Muscle of arm (tissue), 12 donors: Measurements from ENCODE around the gene MOB3B. TPM values are rescaled to one million over a fixed set of nuclear protein-coding genes. Genes with fewer than 3 reads are reported as not detected.
"Not testable (repeated sequence)": the region's sequence is repeated elsewhere in the genome, so short reads cannot be mapped to it uniquely, and the experiment has no call there.

Source experiments
- DNase-seq: peaks from one replicate; pipeline ENCODE4 v3.0.0-alpha.2; 2013
- polyA plus RNA-seq, 12 donors: library from polyadenylated mRNA; unstranded; fragments of 120-200 nt; gene quantifications; one replicate each; pipeline ENCODE4 v1.2.1, GENCODE V29; 2013; ENCODE audit not compliant: insufficient read length in 12 of 12

The MOB3B gene
- polyA plus RNA-seq, 12 donors = 2.1 to 7.3 (median 2.9) TPM; not detected in 1

DNA sequence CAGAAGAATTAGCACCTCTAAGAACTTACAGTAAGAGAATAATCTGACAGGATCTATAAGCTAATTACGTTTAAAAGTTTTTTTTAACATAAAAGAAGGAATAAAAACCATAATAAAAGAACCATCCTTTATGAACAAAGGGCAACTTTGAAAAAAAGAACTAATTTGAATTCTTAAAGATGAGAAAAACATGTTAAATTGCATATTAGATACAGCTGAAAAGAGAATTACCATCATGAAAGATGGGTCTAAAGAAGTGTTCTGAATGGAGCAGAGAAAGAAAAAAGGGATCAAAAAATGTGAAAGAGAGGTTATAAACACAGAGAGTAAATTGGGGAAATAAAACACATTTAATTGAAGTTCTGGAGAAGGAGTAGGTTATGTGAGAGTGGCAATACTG lies 51.3 kb downstream of the MOB3B start:
- no peak for DNase-seq

- DNase-seq = no peak
These were observed 52.6 kb downstream of the MOB3B start for GRCh38 chr9:27476870-27477515.

GRCh38 chr9:27475057-27475595 lies 54.5 kb downstream of the MOB3B start:
- DNase-seq = no peak

GRCh38 chr9:27474305-27474704 lies 55.3 kb downstream of the MOB3B start:
- no peak for DNase-seq

DNA sequence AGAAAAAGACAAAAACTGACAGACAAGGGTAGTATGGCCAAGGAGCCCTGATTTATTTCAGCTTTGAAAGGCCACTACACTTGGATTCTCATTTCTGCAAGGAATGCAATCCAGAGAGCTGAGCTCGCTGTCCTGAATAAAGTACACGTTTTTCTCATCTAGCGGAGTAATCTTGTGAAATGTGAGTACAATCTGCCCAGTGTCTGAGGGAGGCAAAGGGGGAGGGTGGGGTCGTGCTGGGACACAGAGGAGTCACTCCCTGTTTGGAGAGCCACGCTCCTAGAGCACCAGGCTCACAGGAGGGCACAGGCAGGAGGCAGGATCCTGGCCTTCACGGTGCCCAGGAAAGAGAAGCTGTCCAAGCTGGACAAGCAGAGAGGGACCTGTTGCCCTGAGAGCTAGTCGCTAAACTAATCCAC lies 56.5 kb downstream of the MOB3B start:
- peak; percentile 6 for DNase-seq

DNA sequence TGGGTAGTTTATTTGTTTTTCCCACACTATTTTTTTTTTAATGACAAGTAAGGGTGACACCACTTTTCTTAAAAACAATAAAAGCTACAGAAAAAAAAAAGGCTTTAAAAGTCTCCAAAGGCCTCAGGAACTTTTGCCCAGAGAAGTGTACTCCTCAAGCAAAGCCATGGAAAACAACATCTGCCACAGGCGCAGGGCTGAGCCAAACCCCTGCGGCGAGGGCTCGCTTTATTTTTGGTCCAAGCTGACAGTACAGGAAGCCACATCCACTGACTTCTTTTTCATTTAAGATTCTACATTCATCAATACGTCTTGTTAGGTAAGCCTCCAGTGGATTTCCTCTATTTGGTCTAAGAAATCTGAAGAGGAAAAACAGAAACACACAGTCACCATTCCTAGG lies 57.4 kb downstream of the MOB3B start:
- DNase-seq = peak; percentile 31

DNA sequence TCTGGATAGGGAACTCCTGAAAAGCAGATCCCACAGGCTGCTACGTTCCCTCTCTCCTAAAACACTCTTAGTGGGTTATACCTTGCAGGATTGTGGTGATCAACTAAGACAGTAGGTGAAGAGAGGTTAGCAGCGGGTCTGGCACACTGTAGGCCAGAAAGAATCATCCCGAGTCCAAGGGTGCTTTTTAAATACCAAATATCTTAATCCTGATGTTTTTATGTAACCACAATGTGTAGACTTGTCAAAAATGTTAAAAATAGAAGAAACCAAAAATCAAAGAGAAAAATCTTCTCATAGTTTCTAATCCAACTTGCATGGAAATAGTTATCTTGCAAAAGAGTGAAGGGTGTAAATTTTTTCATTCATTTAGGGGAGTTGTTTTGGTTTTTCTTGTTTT lies 57.8 kb downstream of the MOB3B start:
- DNase-seq = no peak

GRCh38 chr9:27471366-27471765 lies 58.2 kb downstream of the MOB3B start:
- no peak for DNase-seq

DNA sequence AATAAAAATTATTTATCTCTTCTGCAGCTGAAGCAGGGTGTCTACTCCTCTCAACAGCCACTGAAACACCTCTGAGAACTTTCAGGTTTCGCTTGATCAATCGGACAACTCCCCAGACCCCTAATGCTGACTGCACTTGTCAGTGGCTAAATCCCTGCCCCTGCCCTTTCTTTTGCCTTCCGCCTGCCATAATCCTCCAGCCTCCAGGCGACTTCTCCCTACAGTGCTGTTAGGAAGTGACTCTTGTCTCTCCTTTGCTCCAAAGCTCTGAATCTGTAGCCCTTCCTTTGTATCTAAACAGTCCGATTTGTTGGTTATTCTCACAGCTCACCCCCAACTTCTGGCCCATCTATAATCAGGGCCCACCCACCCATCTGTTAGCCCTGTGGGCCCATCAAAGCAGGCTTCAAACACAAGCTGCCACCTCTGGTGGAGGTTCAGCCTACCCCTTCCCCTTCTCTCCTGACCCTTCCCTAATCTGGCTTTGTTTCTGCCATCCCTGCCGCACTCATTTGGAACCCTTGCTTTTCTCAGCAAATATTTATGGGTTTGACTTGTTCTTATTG lies 59.2 kb downstream of the MOB3B start:
- no peak for DNase-seq

- DNase-seq = no peak
These were observed 60.1 kb downstream of the MOB3B start for GRCh38 chr9:27469550-27469949.

GRCh38 chr9:27468462-27469110 lies 61.0 kb downstream of the MOB3B start:
- no peak for DNase-seq

- no peak for DNase-seq
These were observed 61.6 kb downstream of the MOB3B start for GRCh38 chr9:27468000-27468399.

GRCh38 chr9:27467486-27467885 lies 62.1 kb downstream of the MOB3B start:
- DNase-seq = no peak

- DNase-seq = not testable (repeated sequence)
These were observed 63.1 kb downstream of the MOB3B start for GRCh38 chr9:27466516-27466915.

DNA sequence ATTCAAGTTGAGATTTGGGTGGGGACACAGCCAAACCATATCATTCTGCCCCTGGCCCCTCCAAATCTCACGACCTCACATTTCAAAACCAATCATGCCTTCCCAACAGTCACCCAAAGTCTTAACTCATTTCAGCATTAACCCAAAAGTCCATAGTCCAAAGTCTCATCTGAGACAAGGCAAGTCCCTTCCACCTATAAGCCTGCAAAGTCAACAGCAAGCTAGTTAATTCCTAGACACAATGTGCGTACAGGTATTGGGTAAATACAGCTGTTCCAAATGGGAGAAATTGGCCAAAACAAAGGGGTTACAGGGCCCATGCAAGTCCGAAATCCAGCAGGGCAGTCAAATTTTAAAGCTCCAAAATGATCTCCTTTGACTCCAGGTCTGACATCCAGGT lies 64.7 kb downstream of the MOB3B start:
- not testable (repeated sequence) for DNase-seq

DNA sequence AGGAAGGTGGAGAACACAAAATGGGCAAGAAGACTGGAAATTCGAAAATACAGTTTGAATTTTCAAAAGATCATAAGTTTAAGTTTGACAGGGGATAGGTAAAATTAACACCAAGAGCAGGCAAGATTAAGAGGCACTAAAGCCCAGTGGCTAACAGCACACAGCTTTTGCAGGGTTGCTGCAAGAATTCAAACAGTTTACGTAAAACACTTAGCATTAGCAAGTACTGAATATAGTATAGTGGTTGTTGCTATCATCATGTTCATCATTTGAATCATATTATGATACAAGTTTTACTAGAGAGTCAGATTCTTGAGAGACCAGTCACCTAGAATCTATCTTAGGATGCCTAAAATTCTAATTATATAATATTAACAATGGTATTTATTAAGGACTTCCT lies 66.8 kb downstream of the MOB3B start:
- no peak for DNase-seq

DNA sequence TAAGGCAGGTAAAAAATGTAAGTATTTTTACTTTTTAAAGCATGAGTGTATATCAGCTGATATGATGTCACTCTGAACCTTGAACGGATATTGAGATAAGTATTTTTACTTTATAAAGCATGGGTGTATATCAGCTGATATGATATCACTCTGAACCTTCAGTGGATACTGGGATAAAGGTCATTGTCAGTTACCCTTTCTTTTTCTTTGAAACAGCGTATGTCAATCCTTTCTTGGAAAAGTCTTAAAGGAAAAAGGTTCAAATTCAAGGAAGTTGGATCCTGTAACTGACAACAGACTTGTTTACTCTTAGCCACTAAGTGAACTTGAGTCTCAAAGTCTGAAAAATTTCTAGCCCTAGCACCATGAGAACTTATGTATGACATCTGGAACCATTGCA lies 67.2 kb downstream of the MOB3B start:
- DNase-seq = no peak

- DNase-seq = peak; percentile 66
These were observed 69.2 kb downstream of the MOB3B start for GRCh38 chr9:27460226-27461023.

GRCh38 chr9:27457445-27457844 lies 72.2 kb downstream of the MOB3B start:
- no peak for DNase-seq

GRCh38 chr9:27453860-27454553 lies 75.6 kb downstream of the MOB3B start:
- DNase-seq = no peak

GRCh38 chr9:27451207-27451797 lies 78.3 kb downstream of the MOB3B start:
- DNase-seq = no peak
